ENCODE data around the gene NMNAT1. TPM values are rescaled to one million over a fixed set of nuclear protein-coding genes. Genes with fewer than 3 reads are reported as not detected.
A peak's percentile ranks its signal among the peaks of the same experiment; 100 is the strongest.

The NMNAT1 gene
- total RNA-seq, 1 experiment from 2014 or later, result 7.3 TPM

DNA sequence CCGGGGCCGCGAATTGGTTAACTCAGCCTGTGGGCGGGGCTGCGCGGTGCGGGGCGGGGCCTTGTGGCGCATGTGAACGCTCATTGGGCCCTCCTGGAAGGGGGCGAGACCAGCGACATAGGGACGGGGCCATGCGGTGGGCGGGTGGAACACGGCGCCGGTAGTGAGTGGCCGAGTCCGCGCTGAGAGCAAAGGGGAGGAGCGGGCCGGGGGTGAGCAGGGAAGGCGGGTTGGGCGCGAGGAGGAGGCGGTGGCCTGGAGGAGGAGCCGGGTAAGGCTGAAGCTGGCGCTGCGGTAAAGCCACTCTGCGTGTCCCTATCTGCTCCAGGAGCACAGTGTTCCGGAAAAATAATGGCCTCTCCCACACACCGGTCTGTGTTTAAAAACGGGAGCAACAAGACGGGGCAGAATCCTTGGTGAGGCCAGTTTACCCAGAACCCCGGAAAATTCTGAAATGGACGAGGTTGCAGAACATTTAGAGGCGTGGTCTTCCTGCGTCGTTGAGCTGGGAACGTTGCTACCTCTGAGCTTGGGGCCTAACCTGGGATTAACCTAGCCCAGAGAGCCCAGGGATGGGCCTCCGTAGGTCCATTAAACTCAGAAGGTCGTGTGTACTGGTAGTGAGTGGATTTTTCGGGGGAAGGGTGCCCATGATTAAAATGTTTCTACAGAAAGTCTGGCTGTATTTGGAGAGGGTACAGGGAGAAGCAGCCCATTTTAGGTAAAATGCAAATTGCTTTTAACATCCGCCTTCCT lies 32.7 kb upstream of the NMNAT1 start:
- Histone ChIP-seq H3K27me3 (ENCODE audit: low read length) (no peaks in the 10 kb centered on the region), H3K9ac (ENCODE audit: low read length) (peak overlapping the region; percentile 56), H3K79me2 (ENCODE audit: low read length) (peaks cover 33% of the 10 kb centered on the region), H2AFZ (ENCODE audit: low read length) (peak overlapping the region; percentile 89), H3K36me3 (ENCODE audit: low read depth, low read length) (no peaks in the 10 kb centered on the region), H3K9me2 (replicated peaks; ENCODE audit: low read length) (no peaks in the 10 kb centered on the region), H3K4me2 (ENCODE audit: low read length) (peak overlapping the region; percentile 89), H3K4me3 (ENCODE audit: low read length) (peak overlapping the region; percentile 70), H3F3A (ENCODE audit: low read length, unreplicated experiment) (no peaks in the 10 kb centered on the region), H4K20me1 (ENCODE audit: low read length) (no peaks in the 10 kb centered on the region), H3K27ac (ENCODE audit: low read length) (peak overlapping the region; percentile 52), H3K4me1 (ENCODE audit: insufficient read depth, low read length) (peaks cover 13% of the 10 kb centered on the region), H3K9me3 (ENCODE audit: low read length) (no peaks in the 10 kb centered on the region)
- ChIA-PET CTCF (interaction anchor here (0.8 kb wide), 1 partner anchor 126 kb away, joined by 5 read pairs; no protein-coding TSS in a partner anchor), POLR2A (ENCODE audit: unreplicated experiment) (interaction anchor here (0.6 to 1.2 kb wide), 6 partner anchors 17 to 359 kb away, joined by 3 to 6 read pairs (median 4); no protein-coding TSS in a partner anchor)
- TSS peak; percentile 96 for BruUV-seq (replicated peaks)
- TF ChIP-seq, protein P1, sequence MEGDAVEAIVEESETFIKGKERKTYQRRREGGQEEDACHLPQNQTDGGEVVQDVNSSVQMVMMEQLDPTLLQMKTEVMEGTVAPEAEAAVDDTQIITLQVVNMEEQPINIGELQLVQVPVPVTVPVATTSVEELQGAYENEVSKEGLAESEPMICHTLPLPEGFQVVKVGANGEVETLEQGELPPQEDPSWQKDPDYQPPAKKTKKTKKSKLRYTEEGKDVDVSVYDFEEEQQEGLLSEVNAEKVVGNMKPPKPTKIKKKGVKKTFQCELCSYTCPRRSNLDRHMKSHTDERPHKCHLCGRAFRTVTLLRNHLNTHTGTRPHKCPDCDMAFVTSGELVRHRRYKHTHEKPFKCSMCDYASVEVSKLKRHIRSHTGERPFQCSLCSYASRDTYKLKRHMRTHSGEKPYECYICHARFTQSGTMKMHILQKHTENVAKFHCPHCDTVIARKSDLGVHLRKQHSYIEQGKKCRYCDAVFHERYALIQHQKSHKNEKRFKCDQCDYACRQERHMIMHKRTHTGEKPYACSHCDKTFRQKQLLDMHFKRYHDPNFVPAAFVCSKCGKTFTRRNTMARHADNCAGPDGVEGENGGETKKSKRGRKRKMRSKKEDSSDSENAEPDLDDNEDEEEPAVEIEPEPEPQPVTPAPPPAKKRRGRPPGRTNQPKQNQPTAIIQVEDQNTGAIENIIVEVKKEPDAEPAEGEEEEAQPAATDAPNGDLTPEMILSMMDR (conservative IDR thresholded peaks at IDR 0.05; ENCODE audit: low read depth, low read length), result no peak
- no peak for TF ChIP-seq EZH2 (IDR thresholded peaks at IDR 0.05; ENCODE audit: low read length, unreplicated experiment)
- TF ChIP-seq EZH2phosphoT487 (IDR thresholded peaks at IDR 0.05; ENCODE audit: borderline replicate concordance, low read length), result no peak
- peak; percentile 98 for DNase-seq
- intact Hi-C loops (cut with micrococcal nuclease), result loop anchor here (2.0 to 5.0 kb wide), 2 partner anchors 18 to 128 kb away; no protein-coding TSS in a partner anchor
- ATAC-seq, result peak; percentile 97

DNA sequence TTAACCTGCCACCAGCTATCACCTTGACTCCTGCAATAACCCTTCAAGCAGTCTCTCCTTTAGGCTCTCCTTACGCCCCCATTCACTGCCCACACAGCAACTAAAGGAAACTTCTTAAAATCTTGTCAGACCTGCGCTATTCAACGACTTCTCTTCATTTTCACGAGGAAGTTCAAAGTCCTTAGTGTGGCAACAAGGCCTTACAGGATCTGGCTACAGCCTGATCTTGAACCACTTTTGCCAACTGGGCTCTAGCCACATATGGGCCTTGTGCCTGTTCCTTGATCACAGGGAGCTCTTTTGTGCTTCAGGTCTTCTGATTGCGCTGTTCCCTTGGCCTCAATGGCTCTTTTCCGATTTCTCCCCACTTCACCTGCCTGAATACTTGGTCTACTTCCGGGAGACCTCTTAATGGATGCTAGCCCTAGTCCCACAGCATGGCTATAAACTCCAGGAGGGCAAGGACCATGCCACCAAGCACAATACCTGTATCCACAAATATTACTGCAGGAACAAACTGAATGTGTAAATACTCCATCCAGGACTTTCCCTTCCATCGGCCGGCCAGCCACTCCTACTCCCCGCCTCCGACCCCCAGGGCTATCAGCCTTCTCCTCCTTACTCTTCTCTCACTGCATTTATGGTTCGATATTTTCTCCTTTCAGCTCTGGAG lies 30.9 kb upstream of the NMNAT1 start:
- H3K27me3 ChIP-seq (ENCODE audit: low read length), result no peaks in the 10 kb centered on the region
- ATAC-seq (no peak), DNase-seq (no peak)
- BruUV-seq (replicated peaks), result no TSS peak
- POLR2A ChIA-PET (ENCODE audit: unreplicated experiment), result interaction anchor here (0.6 kb wide), 1 partner anchor 31 kb away, joined by 4 read pairs; no protein-coding TSS in a partner anchor
- H2AFZ ChIP-seq (ENCODE audit: low read length), result no peak overlapping the region
- H3K79me2 ChIP-seq (ENCODE audit: low read length), result peaks cover 21% of the 10 kb centered on the region
- H3K27ac ChIP-seq (ENCODE audit: low read length), result no peak overlapping the region
- no peak overlapping the region for H3K4me2 ChIP-seq (ENCODE audit: low read length)
- no peaks in the 10 kb centered on the region for H3F3A ChIP-seq (ENCODE audit: low read length, unreplicated experiment)
- intact Hi-C loops (cut with micrococcal nuclease), result loop anchor here (5.0 kb wide), 1 partner anchor 130 kb away; no protein-coding TSS in a partner anchor
- H4K20me1 ChIP-seq (ENCODE audit: low read length), result no peaks in the 10 kb centered on the region
- H3K4me3 ChIP-seq (ENCODE audit: low read length), result no peak overlapping the region
- H3K9me2 ChIP-seq (replicated peaks; ENCODE audit: low read length), result no peaks in the 10 kb centered on the region
- CTCF ChIA-PET, result no interaction called here
- no peak for TF ChIP-seq EZH2phosphoT487 (IDR thresholded peaks at IDR 0.05; ENCODE audit: borderline replicate concordance, low read length)
- TF ChIP-seq EZH2 (IDR thresholded peaks at IDR 0.05; ENCODE audit: low read length, unreplicated experiment), result no peak
- no peaks in the 10 kb centered on the region for H3K9me3 ChIP-seq (ENCODE audit: low read length)
- peaks cover 9% of the 10 kb centered on the region for H3K4me1 ChIP-seq (ENCODE audit: insufficient read depth, low read length)
- H3K9ac ChIP-seq (ENCODE audit: low read length), result no peak overlapping the region
- no peaks in the 10 kb centered on the region for H3K36me3 ChIP-seq (ENCODE audit: low read depth, low read length)

DNA sequence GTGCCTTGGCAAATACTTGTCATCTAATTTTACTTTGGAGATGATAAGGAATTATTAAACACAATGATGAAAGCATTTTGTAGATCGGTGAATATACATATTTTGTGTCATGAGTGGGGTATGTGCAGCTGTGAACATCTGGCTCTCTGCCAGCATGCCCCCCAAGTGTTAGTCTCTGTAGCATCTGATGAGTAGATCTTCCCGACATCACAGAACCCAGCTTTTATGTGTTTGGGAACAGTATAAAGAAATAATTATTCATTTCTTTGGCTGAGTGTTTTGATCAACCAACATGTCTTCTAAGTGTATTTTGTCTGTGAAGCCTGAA lies 28.7 kb upstream of the NMNAT1 start:
- ChIA-PET POLR2A (ENCODE audit: unreplicated experiment) (no interaction called here), CTCF (interaction anchor here (0.6 to 1.5 kb wide), 9 partner anchors 21 to 130 kb away, joined by 3 to 11 read pairs (median 5); no protein-coding TSS in a partner anchor)
- no peaks in the 10 kb centered on the region for H3K27me3 ChIP-seq (ENCODE audit: low read length)
- no peak overlapping the region for H3K9ac ChIP-seq (ENCODE audit: low read length)
- no TSS peak for BruUV-seq (replicated peaks)
- H3K4me1 ChIP-seq (ENCODE audit: insufficient read depth, low read length), result no peaks in the 10 kb centered on the region
- TF ChIP-seq EZH2 (IDR thresholded peaks at IDR 0.05; ENCODE audit: low read length, unreplicated experiment) (no peak), EZH2phosphoT487 (IDR thresholded peaks at IDR 0.05; ENCODE audit: borderline replicate concordance, low read length) (no peak)
- TF ChIP-seq, protein P1 (conservative IDR thresholded peaks at IDR 0.05; ENCODE audit: low read depth, low read length), result no peak
- ATAC-seq (no peak), DNase-seq (no peak)
- no peak overlapping the region for H3K27ac ChIP-seq (ENCODE audit: low read length)
- no peaks in the 10 kb centered on the region for H3F3A ChIP-seq (ENCODE audit: low read length, unreplicated experiment)
- H3K4me3 ChIP-seq (ENCODE audit: low read length), result no peak overlapping the region
- intact Hi-C loops (cut with micrococcal nuclease), result loop anchor here (1.0 to 5.0 kb wide), 2 partner anchors 39 to 132 kb away; no protein-coding TSS in a partner anchor
- H3K36me3 ChIP-seq (ENCODE audit: low read depth, low read length), result no peaks in the 10 kb centered on the region
- no peak overlapping the region for H2AFZ ChIP-seq (ENCODE audit: low read length)
- no peaks in the 10 kb centered on the region for H3K9me2 ChIP-seq (replicated peaks; ENCODE audit: low read length)
- H4K20me1 ChIP-seq (ENCODE audit: low read length), result no peaks in the 10 kb centered on the region
- no peaks in the 10 kb centered on the region for H3K9me3 ChIP-seq (ENCODE audit: low read length)
- peaks cover 2% of the 10 kb centered on the region for H3K79me2 ChIP-seq (ENCODE audit: low read length)
- no peak overlapping the region for H3K4me2 ChIP-seq (ENCODE audit: low read length)
